ELF-1 (cell line): Measurements from ENCODE around the gene SNED1.

Experiments
- DNase-seq: peaks from one replicate; pipeline ENCODE4 v3.0.0-alpha.2; 2016; ENCODE audit warnings: low read depth, low spot score

The SNED1 gene

DNA sequence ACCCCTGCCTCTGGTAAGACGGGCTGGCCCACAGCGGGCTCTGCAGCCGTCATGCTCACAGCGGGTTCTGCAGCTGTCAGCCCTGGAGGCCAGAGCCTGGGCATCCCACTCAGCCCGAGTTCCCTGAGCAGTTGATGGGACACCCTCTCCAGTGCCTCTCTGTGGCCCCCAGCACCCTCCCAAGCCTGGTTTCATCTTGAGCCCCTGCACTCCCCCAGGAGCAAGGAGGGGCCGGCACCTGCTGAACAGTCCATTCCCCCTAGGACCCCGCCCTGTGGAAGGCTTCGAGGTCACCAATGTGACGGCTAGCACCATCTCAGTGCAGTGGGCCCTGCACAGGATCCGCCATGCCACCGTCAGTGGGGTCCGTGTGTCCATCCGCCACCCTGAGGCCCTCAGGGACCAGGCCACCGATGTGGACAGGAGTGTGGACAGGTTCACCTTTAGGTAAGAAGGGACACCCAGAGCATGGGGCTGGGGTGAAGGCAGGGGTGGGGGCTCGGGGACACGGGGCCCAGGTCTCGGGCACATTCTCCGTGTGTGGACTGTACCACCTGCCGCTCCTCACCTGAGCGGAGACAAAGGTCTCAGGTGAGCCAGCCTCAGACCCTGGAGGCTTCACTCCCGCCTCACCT is 69.2 kb downstream of the SNED1 start:
- DNase-seq = no peak

DNA sequence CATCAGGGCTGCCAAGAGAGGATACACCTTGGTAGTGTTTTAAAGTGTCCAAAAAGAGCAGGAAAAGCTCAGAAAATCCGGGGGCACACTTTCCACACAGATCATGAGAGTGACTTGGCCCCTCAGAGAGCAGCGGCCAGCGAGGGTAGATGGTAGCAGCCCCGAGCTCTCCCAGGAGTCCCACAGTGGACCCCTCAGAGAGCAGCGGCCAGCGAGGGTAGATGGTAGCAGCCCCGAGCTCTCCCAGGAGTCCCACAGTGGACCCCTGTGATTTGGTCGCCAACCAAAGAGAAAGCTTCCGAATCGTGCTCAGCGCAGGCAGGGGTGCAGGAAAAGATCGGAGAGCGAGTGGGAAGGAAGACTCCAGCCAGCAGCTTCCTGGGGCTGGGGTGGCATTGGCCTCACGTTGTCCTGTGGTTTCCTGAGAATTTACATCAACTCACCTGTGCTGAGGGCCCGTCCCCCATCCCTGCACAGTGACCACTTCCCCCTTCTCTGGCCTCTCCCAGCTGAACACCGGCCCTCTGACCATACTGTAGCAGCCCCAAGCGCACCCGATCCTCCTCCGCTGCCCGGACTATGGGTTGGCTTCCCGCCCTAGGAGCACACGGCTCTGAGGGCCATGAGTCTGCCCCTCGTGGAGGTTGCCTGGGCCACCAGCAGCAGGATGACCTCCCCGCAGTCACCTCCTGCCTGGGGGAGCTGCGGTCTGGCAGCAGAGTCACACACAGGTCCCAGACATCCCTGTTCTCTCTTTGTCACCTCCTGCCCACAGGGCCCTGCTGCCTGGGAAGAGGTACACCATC is 69.9 kb downstream of the SNED1 start:
- DNase-seq = no peak

DNA sequence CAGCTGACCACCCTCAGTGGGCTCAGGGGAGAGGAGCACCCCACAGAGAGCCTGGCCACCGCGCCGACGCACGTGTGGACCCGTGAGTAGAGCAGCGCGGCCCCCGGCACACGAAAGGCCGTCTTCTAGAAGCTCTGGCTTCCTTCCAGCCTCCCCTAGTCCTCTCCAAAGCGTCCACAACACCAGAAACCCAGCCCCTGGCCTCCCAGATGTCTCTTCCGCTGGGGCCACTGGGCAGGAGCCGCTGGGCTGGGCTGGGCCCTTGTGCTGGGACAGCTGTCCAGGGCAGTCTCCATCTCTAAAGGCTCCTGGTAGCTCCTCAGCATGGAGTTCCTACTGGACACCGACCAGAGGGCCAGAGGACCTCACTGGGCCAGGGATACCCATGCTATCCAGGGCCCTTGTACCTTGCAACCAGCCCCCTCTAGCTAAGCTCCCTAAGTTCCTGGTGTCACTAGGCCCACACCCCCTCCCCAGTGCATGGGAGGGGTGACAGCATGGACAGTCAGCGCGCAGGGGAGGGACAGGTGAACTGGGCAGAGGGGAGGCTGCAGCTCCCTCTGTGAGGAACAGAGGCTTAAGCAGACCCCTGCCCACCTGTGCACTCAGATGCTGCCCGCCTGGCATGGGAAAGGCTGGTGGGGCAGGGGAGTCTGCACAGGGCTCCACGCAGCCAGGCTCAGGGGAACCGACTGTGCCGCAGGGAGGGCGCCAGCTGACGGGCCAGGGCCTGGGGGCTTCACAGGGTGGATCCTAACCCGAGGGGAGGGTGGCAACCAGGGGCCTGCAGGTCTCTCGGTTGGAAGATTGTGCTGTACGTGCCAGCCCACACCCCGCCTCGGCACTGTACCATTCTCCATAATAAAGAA is 70.8 kb downstream of the SNED1 start:
- no peak for DNase-seq

DNA sequence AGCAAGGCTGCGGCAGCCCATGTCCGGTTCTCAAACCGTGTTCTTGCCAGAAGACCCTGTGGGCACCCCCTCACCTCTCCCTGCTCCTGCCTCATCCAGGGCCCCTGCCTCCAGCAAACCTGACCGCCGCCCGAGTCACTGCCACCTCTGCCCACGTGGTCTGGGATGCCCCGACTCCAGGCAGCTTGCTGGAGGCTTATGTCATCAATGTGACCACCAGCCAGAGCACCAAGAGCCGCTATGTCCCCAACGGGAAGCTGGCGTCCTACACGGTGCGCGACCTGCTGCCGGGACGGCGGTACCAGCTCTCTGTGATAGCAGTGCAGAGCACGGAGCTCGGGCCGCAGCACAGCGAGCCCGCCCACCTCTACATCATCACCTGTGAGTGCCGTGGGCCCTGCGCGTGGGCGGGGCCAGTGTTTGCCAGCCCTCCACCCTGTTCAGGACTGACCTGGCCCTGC is 71.4 kb downstream of the SNED1 start:
- no peak for DNase-seq

DNA sequence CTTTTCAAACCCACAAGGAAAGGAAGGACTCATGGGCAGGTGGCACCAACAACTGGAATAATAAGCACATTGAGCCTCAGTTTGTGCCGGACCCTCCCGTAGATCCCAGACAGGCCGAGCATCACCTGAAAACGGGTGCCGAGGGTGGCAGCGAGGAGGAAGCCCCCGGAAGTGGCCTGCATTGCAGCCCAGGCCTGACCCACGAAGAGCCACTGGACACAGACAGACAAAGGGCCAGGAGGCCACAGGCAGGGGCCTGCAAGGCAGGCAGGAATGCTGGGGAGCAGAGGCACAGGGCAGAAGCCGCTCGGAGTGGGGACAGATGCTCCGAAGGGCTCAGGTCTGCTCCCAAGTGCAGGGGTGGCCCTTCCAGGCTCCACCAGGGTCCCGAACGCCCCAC is 71.9 kb downstream of the SNED1 start:
- DNase-seq = no peak

DNA sequence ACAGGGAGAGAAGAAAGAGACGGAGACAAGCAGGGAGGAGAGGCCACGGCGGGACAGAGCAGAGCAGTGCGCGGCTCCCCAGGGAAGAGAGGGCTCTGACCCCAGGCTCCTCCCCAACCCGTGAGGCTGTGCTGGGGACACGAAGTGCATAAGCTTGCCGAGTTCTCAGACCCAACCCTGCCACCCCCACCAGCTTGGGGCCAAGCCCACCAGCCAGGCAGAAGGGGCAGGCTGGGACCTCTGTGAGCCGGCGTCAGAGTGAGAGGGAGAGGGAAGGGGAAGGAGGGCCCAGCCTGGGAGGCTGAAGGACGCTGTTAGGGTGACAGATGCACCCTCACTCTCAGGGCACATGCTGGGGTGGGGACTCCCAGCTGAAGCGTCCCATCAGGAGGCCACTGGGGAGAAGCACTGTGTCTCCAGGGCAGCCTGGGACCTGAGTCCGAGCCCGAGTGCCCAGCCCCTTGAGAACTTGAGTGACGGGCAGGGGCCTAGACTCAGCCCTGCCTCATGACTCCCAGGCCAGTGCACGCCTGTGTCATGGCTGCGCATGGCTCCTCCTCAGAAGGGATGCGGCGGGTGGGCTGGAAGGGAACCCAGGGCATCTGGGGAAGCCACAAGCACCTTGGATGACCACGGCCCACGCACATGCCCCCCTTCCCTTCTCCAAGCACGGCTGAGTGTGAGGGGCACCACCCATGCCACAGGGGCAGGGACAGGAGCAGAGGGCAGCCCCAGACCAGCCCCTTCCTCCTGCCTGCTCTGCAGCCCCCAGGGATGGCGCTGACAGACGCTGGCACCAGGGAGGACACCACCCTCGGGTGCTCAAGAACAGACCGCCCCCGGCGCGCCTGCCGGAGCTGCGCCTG is 72.6 kb downstream of the SNED1 start:
- DNase-seq = no peak

DNA sequence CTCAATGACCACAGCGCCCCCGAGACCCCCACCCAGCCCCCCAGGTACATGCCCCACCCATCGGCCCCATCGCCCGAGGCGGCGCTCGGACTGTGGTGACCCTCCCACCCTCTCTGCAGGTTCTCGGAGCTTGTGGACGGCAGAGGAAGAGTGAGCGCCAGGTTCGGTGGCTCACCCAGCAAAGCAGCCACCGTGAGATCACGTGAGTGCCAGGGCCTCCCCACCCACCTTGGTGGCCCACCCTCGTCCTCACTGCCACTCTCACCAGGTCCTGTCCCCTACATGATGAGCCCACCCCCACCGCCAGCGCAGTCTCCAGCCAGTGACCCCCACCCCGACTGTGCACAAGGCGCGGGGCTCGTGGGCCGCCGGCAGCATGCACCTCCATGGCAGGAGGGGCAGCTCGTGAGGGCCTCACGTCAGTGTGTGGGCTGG is 73.3 kb downstream of the SNED1 start:
- DNase-seq = no peak

DNA sequence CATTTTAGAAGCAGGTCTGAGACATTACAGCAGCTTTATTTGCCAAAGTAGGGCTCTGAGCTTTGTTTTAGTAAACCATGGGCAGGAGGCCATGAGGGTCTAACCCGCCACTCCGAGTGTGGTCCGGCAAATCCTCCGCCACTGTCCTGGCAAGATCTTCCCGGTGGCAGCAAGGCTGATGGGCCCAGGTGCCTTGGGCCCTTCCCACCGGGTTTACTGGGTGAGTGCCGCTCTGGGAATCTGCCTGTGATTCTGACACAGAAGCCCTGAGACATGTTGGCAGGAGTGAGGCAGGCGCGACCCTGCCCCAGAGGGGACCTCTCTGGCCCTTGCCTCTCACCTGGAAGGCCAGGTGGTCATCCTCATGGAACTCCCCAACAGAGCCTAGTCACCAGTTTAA is 73.7 kb downstream of the SNED1 start:
- no peak for DNase-seq

DNA sequence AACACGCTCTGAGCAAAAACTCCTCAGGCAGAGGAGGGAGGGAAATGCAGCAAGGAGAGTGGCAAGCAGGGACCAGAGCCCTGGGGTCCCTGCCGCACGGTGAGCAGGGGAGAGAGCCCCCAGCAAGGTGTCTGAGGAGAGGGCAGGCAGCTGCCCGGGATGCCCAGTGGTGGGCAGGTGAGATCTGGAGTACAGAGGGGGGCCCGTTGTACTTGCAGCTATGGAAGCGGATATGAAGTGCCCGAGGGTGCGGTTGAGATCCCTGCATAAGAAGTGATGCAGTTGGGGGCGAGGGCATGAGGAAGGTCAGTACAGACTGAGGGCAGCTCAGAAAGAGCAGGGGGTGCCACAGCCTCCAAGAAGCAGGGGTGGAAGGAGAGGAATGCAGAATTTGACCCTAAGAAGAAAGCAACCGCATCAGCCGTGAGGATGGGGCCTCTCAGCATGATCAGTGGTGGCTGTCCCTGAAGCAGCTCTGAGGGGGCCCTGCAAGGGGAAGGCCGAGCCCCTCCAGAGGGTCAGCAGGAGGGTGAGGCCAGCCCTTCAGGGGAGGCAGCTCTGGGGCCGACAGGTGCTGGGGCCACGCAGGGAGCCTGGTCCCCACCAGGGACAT is 74.2 kb downstream of the SNED1 start:
- no peak for DNase-seq

DNA sequence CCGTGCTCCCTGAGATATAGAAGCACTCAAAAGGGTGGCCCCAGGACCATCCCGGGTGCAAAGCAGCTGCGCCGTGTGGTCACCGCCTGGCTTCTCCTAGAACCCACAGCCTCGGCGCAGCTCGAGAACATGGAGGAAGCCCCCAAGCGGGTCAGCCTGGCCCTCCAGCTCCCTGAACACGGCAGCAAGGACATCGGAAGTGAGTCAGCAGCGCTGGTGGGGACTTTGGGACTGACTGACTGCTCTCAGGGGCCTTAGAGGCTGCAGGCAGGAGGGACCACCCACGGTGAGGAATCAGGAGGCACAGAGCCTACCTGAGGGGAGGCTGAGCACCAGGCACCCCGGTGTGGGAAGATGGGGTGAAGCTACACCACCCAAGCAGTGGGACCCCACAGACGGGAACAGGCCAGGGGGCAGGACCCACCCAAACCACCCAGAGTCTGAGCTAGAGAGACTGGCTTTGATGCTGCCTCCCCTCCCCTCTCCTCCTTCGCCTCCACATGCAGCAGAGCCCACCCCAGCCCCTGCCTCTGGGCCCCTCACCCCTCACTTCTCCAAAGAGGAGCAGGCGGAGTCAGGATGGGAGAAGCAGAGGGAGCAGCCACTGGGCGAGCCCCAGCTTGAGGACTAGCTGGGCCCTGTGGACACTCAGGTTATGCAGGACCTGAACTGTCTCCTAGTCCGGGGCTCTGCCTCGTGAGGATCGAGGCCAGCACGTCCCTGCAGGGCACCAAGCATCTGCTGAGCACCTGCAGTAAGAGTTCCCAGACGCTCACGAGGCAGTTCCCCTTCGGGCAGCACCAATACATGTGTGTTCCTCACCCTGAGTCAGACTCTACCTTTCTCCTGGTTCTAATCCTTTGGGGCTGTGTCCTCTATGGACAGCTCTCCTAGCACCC is 75.0 kb downstream of the SNED1 start:
- DNase-seq = no peak

DNA sequence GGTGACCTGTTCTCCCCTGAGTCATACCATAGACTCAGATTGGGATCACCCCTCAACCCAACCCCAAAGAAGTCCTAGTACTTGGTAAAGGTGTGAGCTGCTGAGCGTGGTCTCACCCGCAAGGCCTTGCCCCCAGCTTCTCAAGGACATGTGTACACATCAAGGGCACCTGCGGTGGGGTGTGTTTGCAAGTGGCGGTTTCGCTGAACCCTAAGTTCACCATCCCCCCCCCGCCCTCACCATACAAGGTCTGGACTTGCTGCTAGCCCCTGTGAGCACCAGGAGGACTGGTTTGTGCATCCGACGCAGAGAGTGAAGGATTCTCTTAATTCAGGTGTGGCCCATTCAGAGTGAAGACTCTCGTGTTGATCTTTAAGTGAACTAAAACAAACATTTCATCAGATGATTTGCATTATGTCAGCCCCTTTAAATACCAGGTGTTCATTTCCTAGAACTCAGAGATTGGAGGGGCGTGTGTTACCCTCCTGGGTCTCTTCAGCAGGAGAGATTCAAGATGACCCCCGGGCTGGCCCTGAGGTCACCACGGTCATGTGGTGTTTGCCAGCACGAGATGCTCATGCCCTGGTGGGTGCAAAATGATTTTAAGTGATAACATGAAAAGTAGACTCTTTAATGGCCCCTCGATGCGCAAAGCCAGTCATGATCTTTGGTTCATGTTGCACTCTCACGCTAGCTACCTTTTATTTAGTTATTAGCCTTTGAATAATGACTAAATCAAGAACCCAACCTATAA is 75.8 kb downstream of the SNED1 start:
- DNase-seq = no peak

DNA sequence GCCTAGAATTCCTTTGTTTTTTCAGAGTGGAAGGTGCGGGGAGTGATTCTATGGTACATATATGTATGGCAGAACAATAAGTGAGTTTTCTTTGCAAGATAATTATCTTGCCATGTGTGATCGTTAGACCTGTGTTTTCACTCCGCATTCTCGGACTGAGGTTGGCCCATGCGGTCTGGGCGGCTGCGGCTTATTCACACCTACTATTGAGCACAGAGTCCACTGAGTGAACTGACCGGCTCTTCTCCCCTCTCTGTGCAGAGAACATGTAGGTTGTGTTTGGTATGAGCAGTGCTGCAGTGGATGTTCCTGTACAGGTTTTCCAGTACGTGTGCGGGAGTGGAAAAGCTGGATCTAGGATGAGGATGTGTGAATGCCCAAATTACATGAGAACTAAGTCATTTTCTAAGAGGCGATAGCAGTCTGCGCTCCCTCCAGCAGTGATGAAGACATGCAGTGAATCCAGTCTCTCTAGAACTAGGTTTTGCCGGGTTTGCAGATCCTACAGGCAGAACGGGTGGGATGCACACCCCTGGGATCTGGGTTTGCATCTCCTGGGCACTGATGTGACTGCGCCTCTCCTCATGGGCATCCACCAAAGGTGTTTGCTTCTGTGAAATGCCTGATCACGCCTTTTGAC is 76.6 kb downstream of the SNED1 start:
- DNase-seq = no peak

DNA sequence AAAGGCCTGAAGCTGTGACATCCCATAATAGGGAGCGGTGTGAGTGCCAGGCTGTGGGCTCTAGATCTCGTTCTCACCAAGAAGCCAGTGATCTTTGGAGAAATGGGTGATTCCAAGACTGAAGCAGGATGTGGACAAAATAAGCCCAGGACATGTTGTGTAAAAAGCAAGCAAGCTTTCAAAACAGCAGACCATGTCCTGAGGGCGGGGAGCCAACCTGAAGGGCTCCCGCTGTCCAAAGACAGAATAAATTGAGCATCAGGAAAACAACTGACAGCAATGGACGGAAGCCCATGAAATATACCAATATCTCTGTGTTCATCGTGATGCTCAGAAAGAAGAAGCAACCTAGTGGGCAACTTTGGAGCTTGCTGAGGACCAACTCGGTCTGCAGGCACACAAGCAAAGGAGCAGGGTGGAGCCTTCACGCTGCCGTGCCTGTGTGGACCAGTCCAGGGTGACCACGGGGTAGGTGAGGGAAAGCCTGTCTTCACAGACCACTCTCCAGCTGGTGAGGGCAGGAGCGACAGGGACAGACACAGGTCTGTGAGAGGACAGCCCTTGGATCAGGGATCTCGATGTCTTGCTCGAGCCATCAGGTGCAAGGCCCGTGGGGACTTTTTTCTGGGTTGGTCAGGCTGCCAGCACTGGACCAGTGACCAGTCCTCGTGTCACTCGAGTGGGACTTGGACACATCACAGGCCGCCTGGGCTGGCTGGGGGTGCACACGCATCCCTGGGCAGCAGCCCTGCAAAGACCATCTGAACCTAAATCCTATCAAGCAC is 82.2 kb downstream of the SNED1 start:
- no peak for DNase-seq

DNA sequence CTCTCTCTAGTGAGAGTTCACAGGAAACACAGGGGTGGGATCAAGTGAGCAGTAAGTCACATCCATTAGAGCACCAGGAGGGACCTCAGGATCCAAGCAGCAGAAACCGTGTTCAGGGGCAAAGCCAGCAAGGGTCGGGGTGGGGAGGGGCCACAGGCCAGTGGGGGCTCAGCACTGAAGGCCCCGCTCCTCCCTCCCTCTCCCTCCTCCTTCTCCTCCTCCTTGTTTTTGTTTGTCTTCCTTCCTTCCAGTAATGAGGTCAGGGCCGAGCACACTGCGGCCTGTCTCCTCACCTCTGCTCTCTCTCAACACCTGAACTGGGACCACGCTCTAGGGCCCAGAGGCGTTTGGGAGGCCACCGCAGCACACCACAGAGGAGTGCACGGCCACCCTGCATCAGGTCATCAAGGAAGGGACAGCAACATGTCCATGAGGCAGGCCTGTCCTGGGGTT is 82.8 kb downstream of the SNED1 start:
- no peak for DNase-seq

DNA sequence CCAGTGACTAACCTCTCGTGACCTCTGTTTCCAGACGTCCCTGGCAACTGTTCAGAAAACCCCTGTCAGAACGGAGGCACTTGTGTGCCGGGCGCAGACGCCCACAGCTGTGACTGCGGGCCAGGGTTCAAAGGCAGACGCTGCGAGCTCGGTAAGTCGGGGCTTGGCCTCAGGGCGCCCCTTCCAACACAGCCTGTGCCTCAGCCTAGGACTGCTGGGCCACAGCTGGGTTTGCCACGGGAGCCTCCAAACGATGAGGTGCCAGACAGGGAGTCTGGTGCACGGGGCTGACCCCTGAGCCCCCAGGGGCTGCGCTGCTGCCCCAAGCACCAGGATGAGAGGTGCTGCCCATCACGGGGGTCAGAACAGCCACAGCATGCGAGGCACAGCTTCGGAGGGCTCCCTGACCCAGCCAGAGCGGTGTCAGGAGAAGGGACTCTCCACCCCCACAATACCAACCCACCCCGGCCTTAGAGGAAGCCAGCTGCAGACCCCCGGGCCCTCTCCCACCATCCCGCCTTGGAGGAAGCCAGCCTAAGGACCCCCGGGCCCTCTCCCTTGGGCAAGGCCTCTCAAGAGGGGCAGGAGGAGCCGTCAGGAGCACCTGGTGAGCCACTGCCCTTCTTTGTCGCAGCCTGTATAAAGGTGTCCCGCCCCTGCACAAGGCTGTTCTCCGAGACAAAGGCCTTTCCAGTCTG is 83.4 kb downstream of the SNED1 start:
- DNase-seq = no peak

DNA sequence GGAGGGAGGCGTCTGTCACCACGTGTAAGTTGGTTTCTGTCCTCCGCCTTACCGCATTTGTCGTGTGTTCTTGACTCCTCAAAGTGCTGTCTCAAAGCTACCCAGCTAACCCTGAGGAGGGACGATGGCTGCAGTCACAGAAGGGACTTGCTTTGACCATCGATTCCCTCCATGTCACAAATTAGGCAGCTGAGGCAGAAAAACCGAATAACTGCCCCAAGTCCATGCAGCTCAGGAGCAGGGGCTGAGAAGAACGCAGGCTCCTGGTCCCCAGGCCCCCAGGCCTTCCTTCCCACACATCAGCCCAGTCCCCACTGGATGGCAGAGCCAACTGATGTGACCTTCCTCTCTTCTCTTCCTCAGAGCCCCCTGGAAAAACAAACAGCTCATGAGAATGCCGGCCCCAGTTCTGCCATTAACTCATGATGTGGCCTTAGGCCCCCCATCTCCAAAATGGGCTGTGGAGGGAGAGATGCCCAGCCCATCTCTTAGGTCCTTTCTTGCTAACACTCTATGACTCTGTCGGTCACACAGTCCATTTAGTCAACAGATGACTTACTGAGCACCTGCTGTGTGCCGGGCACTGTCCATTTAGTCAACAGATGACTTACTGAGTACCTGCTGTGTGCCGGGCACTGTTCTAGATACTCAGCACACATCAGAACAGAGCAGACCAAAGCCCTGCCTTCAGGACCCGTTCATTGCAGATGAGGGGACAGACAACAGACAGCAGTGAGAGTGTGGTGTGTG is 84.1 kb downstream of the SNED1 start:
- no peak for DNase-seq

DNA sequence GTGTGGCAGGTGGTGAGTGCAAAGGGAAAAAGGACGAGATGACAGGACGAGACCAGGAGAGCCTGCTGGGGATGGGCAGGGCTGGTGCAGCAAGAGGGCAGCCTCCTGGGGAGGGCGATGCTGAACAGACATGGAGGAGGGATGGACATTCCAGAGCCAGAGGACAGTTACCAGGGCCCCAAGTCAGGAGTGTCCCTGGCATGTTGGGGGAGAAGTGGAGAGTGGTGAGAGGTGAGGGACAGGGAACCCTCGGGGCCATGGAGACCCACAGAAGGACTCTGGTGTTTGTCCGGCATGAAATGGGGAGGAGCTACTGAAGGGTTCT is 84.6 kb downstream of the SNED1 start:
- no peak for DNase-seq
